ENCODE data around the gene TSGA10IP. TPM values are rescaled to one million over a fixed set of nuclear protein-coding genes. Genes with fewer than 3 reads are reported as not detected.

The TSGA10IP gene
- total and polyA plus RNA-seq, 10 of the 15 experiments (the other 5 are each of a cell fraction or from before 2014, with no cell fraction given), result not detected

GRCh38 chr11:65972116-65972515 is 26.8 kb downstream of the TSGA10IP start:
- Histone ChIP-seq H3K79me2 (ENCODE audit: control insufficient read depth, insufficient read depth, low read length) (no peaks in the 10 kb centered on the region), H3K4me3 (no peak overlapping the region), H3K27me3 (replicated peaks in 1 of 2; ENCODE audit: control insufficient read depth in 2 of 2, insufficient read depth in 2 of 2, low read length in 1 of 2) (no peaks in the 10 kb centered on the region), H4K20me1 (ENCODE audit: control insufficient read depth, insufficient read depth) (no peaks in the 10 kb centered on the region), H3K4me2 (ENCODE audit: control insufficient read depth, insufficient read depth) (no peak overlapping the region), H3K27ac (ENCODE audit: control insufficient read depth, insufficient read depth) (no peak overlapping the region), H3K36me3 (ENCODE audit: control insufficient read depth in 2 of 2, insufficient read depth in 2 of 2, low read length in 1 of 2) (peaks cover 18% of the 10 kb centered on the region in 2 experiments; a peak in 3 of 4 replicates), H3K9me3 (replicated peaks; ENCODE audit: control insufficient read depth, insufficient read depth, low read length) (no peaks in the 10 kb centered on the region), H3K9ac (ENCODE audit: control insufficient read depth, insufficient read depth, low read length) (no peak overlapping the region), H3K4me1 (ENCODE audit: control insufficient read depth, insufficient read depth, low read length) (no peaks in the 10 kb centered on the region), H2AFZ (ENCODE audit: control insufficient read depth, low read depth, low read length) (no peak overlapping the region)
- FAIRE-seq (no peak), DNase-seq (ENCODE audit: low read depth, low spot score) (no peak), ATAC-seq (no peak)
- 98% methylated on average over 8 of the region's 8 CpGs for WGBS (ENCODE audit: insufficient coverage, insufficient replicate concordance, low lambda C conversion rate, missing lambda C conversion rate)
- ChIA-PET SMC1A (ENCODE audit: uncharacterized antibody, unreplicated experiment) (interaction anchor here (0.8 to 1.1 kb wide), 2 partner anchors 50 to 85 kb away, joined by 4 read pairs; no protein-coding TSS in a partner anchor), CTCF (interaction anchor here (0.8 to 1.8 kb wide), 2 partner anchors 50 to 87 kb away, joined by 3 to 7 read pairs; no protein-coding TSS in a partner anchor), POLR2A (interaction anchor here (0.6 kb wide), 1 partner anchor 90 kb away, joined by 4 read pairs; no protein-coding TSS in a partner anchor), RAD21 (ENCODE audit: unreplicated experiment) (no interaction called here)
- in situ Hi-C loops (cut with MboI) (no loop called here), intact Hi-C loops (cut with micrococcal nuclease; ENCODE audit: unreplicated experiment) (no loop called here)
- BruUV-seq (replicated peaks), result no TSS peak
- TF ChIP-seq MXI1 (IDR thresholded peaks at IDR 0.05; ENCODE audit: low read depth, low read length), result no peak
- no peak for TF ChIP-seq ZNF207 (IDR thresholded peaks at IDR 0.05; ENCODE audit: borderline replicate concordance)
- no peak for TF ChIP-seq CBX3 (IDR thresholded peaks at IDR 0.05; ENCODE audit: borderline replicate concordance, low read depth)
- no peak for TF ChIP-seq YY1 (IDR thresholded peaks at IDR 0.05; ENCODE audit: low read depth, low read length)
- TF ChIP-seq USF2 (IDR thresholded peaks at IDR 0.05; ENCODE audit: borderline replicate concordance, low read depth, low read length), result no peak
- no peak for TF ChIP-seq SP1 (IDR thresholded peaks at IDR 0.05; ENCODE audit: low read depth, low read length)
- TF ChIP-seq ZNF687 (IDR thresholded peaks at IDR 0.05), result no peak
- no peak for TF ChIP-seq E2F8 (IDR thresholded peaks at IDR 0.05; ENCODE audit: low read depth, partially characterized antibody)
- TF ChIP-seq SKIL (IDR thresholded peaks at IDR 0.05; ENCODE audit: low read depth, poor library complexity, severe bottlenecking), result no peak
- TF ChIP-seq REST (IDR thresholded peaks at IDR 0.05; ENCODE audit: low read depth, low read length), result no peak
